HG03280 (cell line): ENCODE measurements around the gene CYTH4.
A peak's percentile ranks its signal among the peaks of the same experiment; 100 is the strongest.
"Not testable (repeated sequence)": the region's sequence is repeated elsewhere in the genome, so short reads cannot be mapped to it uniquely, and the experiment has no call there.

ENCODE experiments used
- ATAC-seq: cut with Tn5 transposase; IDR thresholded peaks from one replicate; pipeline ENCODE4 v1.9.1; 2021; ENCODE audit warnings: mild to moderate bottlenecking, moderate library complexity; ENCODE audit not compliant: unreplicated experiment

CYTH4 gene

GRCh38 chr22:37245740-37246139 lies 36.6 kb upstream of the CYTH4 start:
- no peak for ATAC-seq

DNA sequence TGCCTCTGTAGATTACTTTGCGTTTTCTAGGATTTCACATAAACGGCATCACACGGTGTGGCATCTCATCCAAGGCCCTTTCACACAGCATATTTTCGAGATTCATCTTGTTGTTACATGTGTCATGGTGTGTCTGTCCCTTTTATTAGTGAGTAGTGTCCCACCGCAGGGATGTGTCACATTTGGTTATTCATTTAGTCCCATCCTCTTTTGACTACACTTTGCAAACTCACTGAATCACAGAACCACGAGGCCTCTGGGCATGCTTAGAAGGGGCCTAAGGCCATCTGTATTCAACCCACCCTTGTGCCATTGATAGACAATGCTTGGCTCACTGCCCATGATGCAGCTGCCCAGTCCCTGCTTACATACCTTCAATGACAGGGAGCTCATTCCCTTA lies 34.1 kb upstream of the CYTH4 start:
- no peak for ATAC-seq

DNA sequence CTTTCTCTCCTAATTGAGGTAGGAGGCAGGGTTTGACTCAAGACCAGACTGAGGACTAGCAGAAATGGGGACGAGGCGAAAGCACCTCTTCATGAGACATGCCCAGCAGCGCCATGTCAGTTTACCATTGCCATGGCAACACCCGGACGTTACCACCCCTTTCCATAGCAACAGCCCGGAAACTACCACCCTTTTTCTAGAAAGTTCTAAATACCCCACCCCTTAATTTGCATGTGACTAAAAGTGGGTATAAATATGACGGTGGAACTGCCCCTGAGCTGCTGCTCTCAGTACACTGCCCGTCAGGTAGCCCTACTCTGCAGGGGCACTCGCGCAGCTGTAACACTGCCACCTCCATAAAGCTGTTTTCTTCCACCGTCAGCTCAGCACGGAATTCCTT lies 32.3 kb upstream of the CYTH4 start:
- ATAC-seq = no peak

GRCh38 chr22:37251836-37252235 lies 30.5 kb upstream of the CYTH4 start:
- not testable (repeated sequence) for ATAC-seq

GRCh38 chr22:37253126-37253660 lies 29.1 kb upstream of the CYTH4 start:
- no peak for ATAC-seq

DNA sequence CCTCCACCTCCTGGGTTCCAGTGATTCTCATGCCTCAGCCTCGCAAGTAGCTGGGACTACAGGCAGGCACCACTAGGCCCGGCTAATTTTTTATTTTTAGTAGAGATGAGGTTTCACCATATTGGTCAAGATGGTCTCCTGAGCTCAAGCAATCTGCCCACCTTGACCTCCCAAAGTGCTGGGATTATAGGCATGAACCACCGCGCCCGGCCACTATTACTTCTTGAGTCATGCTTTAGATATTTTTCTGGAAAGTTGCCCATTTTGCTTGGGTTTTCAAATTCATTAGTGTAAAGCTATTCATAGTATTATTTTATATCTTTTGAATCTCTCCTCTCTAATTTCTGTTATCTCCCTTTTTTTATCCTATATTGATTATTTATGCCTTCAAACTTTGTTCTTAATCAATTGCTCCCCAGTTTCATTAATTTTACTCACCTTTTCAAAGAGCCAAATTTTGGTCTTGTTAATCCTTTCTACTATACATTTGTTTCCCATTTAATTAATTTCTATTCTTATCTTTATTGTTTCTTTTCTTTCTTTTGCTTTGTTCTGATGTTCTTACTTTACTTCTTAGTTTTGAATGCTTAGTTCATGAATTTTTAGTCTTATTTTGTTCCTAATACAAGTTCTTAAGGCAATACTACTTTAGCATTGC lies 28.0 kb upstream of the CYTH4 start:
- no peak for ATAC-seq

DNA sequence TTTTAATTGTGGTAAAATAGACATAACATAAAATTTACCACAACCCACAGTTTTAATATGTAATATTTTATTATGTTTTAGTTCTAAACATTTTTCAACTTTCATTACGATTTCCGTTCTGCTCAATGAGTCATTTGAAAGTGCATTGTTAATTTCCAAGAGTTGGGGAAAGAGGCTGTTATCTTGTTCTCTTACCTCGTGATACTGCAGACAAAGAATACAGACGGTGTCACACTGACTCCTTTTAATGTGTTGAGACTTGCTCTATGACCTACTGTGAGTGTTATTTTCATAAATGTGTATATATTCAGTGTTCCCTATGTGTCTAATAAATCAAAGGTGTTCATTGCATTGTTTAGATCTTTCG lies 27.5 kb upstream of the CYTH4 start:
- no peak for ATAC-seq

DNA sequence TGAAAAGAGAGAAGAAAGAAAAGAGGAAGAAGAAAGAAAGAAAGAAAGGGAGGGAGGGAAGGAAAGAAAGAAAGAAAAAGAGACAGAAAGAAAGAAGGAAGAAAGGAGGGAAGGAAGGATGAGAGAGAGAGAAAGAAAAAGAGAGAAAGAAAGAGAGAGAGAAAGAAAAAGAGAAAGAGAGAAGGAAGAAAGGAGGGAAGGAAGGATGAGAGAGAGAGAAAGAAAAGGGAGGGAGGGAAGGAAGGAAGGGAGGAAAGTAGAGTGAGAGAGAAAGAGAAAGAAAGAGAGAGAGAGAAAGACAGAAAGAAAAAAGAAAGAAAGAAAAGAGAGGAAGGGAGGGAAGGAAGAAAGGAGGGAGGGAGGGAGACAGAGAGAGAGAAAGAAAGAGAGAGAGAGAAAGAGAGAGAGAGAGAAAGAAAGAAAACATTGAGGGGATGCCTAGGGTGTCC lies 26.7 kb upstream of the CYTH4 start:
- no peak for ATAC-seq

- ATAC-seq = no peak
Observed at GRCh38 chr22:37256075-37256726, 26.1 kb upstream of the CYTH4 start.

- ATAC-seq = no peak
Observed at GRCh38 chr22:37258005-37258752, 24.1 kb upstream of the CYTH4 start.

DNA sequence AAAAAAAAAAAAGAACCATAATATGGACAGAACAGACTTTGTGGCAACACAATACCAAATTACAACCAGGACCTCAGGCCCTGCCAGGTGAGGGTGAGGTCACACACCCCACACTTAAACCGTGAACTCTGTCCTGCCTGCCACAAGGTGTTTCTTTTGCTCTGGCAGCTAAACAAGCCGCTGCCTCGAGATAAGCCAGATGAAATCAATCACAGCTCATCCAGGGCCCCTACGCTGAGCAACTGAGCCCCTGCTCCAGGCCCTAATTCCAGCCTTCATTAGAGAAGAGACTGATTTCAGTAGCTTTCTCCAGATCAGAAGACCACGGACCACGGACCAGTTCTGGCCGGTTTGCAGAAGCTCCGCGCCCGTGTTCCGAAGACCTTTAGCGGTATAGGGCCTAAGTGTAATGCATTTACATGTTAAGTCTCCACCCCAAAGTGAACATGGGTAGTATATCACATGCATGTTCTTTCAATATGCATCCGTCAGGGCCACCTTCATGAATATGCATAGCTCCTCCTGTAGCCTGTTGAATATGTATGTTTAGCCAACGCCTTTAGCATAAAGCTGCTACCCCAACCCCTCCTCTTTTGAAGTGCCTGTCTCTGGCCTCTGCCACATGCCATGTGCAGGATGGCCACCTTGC lies 23.4 kb upstream of the CYTH4 start:
- no peak for ATAC-seq

GRCh38 chr22:37259540-37260029 lies 22.7 kb upstream of the CYTH4 start:
- ATAC-seq = no peak

DNA sequence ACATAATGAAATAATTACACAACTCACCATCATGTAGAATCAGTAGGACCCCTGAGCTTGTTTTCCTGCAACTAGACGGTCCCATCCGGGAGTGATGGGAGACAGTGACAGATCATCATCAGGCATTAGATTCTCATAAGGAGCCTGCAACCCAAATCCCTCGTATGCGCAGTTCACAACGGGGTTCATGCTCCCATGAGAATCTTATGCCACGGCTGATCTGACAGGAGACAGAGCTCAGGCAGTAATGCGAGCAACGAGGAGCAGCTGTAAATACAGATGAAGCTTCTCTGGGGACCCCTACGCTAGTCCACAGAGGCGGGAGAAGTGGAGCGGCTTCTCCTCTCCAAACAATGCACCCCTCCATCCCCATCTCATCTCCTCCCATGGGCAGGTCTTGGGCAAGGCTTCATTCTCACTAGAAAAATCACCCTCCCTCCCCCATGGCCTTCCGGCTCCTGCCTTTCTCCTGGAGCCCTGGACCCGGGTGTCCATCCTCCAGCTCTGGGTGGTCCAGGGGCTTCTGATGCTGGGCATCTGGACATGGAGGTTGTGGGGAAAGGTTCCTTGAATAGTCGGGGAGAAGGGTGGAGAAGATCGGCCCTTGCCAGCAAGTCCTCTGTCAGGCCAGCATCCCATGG lies 22.0 kb upstream of the CYTH4 start:
- ATAC-seq = no peak

GRCh38 chr22:37260901-37261336 lies 21.4 kb upstream of the CYTH4 start:
- ATAC-seq = no peak

DNA sequence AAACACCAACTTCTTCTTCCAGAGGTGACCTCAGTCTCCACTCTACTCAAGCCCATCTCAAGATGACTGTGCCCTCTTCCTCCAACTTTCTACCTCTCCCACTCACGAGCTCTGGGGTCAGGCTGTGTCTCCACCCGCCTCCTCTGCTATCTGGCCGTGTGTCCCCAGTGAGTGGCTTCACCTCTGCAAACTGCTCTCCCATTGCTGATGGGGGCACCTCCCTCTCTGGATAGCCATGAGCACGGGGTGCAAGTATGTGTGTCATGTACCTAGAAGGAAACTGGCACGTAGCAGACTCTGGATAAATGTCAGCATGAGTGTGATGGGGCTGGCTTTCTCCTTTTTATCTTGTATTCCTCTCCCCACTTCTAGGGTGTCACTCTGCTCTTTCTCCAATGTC lies 20.0 kb upstream of the CYTH4 start:
- no peak for ATAC-seq

DNA sequence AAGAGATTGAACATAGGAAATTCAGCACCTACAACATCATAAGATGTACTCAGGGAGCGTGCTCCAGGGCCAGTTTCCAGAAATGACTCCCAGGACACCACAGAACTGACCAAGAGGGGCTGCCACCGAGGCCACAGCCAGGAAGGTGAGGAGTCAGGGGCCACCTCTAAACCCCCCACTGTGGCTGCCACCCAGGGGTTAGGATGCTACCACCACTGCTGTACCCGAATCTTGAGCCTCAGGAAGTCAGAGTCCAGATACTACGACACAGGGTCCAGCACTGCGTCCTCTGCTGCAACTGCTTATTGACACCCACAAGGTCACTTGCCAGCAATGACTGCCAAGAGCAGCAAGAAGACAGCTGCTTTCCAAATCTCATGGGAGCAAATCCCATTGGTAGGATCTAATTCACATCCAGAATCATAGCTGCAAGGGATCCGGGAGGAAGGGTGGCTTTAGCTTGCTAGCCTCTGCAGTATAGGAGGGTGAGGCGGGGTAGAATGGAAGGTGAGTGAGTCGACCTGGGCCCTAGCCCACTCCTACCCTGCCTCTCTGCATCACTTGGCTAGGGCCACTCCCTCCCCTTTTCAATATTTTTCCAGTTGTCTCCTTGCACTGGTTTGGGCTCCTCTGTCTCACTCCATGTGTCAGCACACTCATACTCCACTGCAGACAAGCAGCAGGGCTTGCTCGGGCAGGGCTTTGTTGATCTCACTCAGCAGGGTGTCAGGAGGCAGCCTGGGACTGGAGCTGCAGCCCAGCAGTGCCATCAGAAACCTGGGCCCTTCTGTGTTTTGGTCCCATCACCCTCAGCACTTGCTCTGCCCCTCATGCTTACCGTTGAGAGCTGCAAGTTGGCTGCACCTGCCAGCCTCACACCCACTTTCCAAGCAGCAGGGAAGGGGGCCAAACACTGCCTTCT lies 18.1 kb upstream of the CYTH4 start:
- ATAC-seq = no peak

GRCh38 chr22:37266581-37267134 lies 15.7 kb upstream of the CYTH4 start:
- peak; percentile 15 for ATAC-seq

- peak; percentile 95 for ATAC-seq
Observed at GRCh38 chr22:37267135-37267587, 15.1 kb upstream of the CYTH4 start.
